NCI-H2196 (cell line): ENCODE results near the gene PDE1C.

Experiments used
- DNase-seq: peaks from one replicate; lab custom pipeline; 2025; ENCODE audit not compliant: unreplicated experiment; lab: John Stamatoyannopoulos, UW

PDE1C gene

DNA sequence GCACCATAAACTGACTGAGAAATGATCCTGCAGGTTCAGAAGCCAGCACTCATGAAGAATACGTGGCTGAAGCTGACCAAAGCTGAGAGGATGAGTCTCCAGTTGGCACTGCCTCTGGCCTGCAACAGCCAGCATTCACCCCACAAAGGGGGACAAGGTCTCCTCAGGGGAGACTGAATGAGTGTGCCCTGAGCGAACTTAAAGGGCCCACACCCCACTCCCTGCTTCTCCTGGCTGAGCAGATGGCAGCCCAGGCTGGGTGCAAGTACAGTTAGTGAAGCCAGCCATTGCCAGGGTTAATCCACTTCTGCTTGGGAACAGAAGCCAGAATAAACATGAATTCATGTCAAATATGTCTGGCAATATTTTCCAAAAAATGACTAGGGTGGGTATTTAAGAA, 285.1 kb downstream of the PDE1C start:
- no peak for DNase-seq

DNA sequence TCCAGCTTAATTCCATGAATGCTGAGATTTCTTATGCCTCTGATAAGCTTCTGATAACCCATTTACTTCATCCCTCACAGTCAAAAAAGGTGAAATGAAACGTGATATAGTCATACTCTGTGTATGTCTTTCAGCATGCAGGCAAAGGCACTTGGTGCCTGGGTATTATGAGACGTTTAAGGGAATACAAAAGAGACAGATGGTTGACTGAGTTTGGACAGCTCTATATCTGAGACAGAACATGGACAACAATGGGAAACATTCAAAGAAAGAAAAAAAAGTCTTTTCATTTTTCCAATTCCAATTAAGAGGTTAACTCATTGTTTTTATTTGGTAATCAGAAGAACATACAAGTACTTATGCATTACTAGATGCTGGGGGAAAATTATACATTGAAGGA, 287.0 kb downstream of the PDE1C start:
- no peak for DNase-seq

DNA sequence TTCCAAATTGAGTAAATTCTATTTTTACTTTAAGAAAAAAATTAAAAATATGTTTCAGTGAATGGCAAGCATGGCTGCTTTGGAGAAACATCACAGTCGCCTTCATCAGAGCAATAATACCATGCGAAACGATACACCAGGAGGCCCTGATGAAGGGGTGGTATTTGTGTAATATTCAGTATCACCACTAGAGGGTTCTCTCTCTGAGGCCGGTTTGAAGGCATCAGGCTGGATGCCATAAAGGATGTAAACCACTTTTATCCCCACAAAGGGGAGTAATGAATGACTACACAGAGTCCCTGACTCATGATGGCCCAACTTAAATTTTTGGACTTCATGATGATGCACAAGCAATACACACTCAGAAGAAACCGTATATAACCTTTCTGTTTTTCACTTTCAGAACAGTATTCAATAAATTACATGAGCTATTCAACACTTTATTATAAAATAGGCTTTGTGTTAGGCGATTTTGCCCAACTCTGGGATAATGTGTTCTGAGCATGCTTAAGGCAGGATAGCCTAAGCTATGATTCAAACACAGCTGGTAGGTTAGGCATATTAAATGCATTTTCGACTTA, 287.7 kb downstream of the PDE1C start:
- DNase-seq = peak; percentile 61

DNA sequence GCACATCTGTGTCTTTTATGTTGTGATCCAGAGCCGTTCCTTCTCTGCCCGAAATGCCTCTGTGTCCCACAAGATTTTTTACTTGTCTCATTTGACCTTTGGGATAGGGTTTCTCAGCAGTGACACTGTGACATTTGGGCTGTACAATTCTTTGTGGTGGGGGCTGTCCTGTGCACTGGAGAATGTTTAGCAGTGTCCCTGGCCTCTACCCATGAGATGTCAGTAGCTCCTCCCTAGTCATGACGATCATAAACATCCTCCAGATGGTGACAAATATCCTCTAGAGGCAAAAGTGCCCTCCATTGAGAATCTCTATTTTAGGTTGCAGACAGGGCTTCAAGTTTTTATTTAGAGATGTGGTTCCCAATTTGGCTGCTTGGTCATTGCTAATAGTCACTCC, 291.9 kb downstream of the PDE1C start:
- DNase-seq = no peak

DNA sequence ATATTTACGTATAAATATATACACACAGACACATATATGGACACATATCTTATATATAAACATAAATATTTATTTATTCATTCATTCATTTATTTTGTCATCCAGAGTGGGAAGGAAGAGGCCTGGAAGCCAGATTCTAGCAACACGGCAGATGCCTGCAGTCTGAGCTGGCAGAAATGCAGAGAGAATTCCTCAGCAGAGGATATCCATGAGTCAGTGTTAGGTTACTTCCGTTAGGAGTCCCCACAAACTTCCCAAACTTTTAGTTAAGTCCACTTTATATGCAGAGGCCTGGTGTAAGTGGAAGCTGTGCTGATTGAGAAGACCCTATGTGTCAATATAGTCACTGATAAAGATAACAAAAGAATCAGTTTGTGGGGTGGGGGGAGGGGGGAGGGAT, 293.6 kb downstream of the PDE1C start:
- no peak for DNase-seq

DNA sequence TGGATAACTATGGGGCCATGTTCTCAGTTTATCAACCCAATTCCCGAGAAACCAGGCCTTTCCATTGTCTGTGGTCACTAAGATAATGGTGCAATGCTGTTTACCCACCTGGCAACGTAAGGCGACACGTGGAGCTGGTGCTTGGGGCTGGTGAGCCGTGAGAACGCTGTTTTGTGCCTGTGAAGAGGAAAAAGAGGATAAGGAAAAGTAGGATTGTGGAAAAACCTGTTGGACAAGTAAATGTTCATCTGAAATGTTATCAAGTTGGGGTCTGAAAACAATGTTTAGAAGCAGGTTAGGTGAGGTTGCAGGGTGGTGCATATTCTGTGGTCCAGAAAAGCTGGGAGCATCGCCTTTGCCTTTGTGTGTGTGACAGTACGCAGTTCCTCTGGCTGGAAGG, 294.7 kb downstream of the PDE1C start:
- DNase-seq = no peak

DNA sequence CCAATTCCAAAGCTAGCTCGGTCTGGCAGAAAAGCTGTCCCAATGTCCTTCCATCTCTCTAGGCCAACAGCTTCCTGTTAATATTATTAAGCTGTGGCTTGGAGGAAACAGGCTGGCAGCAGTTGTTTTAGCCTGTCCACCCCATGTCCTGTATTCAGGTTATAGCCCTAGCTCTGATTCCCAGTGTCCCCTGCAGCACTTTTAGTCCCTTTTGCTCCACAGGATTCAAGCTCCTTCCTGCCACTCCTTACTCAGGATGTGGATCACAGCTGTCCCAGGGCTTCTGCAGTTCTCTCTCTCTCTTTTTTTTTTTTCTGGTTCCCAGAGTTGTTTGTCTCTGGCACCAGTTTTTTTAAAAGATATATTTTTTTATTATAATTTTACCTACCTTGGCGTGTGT, 298.0 kb downstream of the PDE1C start:
- DNase-seq = no peak

DNA sequence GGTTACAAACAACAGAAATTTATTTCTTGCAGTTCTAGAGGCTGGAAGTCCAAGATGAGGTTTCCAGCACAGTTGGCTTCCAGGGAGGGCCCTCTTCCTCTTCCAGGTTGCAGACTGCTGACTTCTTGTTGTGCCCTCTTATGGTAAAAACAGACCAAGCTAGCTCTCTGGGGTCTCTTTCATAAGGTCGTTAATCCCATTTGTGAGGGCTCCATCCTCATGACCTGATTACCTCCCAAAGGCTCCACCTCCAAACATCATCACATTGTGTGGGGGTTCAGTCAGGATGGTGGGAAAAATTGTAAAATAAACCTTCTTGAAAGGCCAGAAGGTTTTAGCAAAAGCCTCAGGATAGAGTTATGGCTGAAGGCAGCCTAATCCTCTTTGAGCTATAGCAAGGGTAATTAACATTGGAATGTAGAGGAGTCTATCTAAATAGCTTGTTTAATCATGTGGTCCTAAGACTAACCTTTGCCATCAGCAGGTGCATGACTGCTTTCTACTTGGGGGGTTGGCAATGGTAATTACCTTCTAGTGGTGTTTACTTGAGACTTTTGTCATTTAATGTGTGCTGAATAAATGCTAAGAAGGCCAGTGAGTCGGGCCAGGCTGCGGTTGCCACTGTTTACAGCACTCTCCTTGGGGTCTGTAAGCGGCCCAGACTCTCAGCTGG, 302.4 kb downstream of the PDE1C start:
- DNase-seq = no peak

DNA sequence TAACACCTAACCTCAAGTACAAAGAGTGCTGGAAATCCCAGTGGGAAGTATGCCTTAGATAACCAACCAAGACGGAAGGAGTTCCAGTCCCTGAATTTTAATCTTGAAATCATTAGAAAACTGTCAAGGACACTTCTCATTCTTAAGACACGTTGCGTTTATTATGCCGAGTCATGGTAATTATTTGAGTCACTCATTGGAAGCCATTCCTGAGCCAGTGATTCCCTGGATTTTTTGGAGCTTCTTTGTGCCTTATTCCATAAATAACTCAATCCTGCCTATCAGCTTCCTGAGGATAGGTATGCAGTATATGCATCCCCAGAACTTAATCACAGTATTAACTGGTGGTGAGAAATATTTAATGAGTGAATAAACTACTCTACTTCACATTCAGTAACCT, 305.7 kb downstream of the PDE1C start:
- DNase-seq = no peak

DNA sequence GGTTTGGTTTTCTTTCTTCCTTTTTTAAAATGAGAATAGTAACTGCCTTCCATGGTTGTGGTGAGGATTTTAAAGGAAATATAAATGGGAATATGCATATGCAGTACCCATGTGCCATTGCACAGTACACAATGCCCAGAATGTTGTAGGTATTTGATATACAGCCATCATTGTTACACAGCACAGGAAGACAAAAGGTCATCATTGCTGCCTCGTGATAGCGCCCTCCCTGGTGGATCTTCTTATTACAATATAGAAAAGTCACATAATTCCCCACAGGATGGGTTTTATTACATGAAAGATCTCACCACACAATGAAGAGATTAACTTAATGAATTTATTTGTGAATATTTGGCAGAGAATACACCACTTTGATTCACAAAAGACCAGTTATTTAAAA, 306.7 kb downstream of the PDE1C start:
- DNase-seq = no peak

DNA sequence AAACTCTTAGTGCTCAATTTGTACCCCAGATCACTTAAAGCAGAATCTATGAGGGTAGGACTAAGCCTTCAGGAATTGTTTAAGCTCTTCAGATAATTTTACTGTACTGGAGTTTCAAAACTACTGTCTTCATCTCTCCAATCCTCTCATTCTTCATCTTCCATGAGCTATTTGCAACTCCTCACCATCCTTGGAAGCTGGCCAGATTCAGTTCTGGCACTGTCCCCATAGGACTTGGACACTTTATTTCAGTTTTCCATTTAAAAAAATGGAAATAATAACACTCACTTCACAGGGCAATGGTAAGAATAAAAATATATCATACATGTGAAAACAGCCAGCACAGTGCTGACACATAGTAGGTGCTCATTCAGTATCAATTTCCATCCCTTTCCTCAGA, 308.6 kb downstream of the PDE1C start:
- no peak for DNase-seq

DNA sequence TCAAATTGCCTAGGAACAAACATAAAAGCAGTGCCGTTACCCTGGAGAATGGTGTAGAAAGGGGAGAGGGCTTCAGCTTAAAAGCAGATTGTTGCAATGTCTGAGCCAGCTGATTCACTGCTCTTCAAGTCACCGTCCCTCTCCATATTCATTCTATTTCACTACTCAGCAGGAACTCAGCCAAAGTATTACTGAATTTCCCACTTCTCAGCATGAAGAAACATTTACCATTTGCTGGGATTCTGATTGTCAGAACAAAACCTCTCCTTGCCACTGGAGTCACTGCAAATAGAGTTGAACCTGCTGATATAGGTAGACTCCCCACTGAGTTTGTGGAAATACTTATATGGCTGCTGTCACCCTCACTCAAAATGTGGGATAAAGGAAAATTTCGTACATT, 311.5 kb downstream of the PDE1C start:
- no peak for DNase-seq

DNA sequence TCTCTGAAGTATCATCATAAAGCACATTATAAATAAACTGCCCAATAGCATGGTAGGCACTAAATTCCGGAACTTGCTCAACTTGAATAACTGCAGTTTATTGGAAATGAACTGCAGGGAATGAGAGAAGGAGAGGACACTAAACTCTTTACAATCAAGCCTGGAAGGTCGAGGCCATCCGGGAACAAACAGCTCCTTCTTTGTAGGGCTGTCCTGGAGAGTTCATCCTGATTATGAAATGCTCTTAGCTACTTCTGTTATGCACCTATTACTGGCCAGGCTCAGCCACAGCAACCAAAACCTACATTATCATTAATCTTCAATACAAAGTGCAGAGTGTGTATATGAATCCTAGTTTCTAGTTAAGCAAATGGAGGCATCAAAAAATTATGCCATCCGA, 318.5 kb downstream of the PDE1C start:
- no peak for DNase-seq

DNA sequence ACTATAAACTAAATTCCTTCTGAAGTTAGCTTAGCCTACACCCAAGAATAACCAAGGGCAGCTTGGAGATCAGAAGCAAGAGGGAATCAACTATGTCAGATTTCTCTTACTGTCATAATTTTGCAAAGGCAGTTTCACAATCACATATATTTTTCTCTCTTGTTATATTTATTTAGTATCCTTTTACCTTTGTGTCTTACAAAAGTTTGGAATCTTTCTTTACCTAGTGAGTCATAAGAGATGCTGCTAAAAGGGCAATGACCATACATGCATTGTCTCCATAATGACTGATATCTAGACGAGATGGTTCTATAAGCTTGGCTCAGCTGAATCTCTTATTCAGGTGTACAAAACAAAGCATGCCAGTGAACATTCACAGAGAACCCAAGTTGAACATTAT, 322.1 kb downstream of the PDE1C start:
- DNase-seq = no peak

DNA sequence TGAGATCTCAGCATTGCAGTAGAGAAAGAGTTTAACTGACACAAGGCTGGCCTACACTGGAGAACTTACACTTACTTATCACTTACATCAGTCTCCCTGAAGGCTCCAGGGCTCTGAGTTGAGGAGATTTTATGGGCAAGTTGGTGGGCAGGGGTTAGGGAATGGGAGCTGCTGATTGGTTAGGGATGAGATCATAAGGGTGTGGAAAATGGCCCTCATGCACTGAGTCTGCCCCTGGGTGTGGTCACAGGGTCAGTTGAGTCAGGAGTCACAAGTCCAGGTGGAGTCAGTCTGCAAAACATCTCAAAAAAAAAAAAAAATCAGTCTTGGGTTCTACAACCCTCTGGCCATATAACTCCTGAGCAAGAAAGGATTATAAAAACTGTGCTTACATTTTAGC, 322.7 kb downstream of the PDE1C start:
- DNase-seq = no peak

DNA sequence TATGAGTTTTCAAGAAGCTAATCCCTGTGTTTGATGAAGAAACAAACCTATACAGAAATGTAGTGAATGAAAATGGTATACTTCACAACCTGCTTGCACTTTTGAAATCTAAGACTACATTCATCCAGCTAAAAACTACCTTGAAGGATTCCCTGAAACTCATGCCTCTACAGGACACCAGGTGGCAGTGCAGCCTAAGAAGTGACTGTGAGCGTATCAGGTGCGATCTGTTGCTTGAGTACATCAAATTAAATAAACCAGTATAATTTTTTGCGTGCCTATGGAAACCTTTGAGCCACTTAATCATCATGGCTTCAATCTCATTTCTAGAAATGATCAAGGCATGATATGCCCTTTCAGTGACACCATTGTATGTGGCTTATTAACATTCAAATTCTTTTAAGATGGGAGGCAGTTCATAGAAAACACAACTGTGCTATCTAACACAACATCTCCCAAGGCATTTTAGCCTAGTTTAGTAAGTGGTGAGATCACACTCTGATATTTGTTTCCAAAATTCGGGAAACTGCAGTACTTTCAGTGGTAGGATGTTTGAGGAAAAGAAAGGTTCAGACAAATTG, 325.8 kb downstream of the PDE1C start:
- DNase-seq = peak; percentile 65

DNA sequence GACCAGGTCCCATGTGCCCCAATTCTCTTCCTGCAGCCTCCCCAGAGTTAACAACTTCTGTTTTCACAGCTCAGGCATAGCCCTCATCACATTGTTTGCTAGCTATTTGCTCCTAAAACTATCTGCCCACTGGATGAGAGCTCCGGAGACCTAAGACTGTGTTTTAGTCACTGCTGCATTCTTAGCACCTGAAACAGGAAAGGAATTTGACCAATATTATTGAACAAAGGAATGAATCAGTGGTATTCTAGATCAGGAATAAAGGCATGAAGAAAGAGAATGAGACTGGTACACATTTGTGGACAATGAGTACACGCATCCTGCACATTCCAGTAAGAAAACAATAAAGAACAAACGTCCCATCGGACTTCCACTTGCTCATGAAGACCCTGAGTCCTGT, 328.4 kb downstream of the PDE1C start:
- DNase-seq = no peak

DNA sequence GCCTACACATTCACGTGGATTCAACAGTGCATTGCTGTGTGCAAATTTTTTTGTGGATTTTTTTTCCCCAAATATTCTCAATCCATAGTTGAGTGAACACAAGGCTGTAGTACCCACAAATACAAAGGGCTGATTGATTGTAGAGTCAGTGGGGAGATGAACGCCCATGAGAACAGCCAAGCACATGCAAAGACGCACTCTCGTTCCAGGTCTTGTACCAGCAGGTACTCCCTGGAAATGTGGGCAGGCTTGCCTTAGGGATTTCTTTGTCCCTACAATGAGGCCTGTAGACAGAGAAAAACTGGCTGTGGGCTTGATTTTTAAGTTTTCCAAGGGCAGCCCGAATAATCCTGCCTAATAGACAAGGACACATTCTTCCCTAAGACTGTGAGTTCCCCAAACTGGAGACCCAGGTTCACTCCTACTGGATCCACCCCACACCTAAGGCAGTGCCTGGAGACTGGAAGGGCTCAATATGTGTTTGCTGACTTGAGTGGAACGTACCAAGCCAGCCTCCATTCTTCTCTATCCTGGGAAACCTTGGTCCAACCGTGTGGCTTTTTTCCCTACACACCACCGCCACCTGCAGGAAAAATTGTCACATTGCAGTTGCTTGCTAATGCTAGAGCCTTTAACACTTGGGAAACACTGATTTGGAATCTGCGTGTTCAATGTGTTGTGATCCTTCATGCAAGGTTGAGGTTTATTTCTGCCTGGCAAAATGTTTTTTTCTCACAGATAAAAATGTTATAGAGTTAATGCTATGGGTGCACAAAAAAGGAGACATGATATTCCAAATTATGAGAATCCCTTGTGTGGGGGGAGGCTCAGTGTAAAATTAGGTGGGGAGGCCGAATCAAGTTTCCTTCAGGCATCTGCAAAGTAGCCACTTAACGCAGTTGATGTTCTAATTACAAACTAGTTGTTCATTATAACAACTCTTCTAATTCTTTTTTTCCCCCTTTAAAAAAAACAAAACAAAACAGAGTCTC, 333.9 kb downstream of the PDE1C start:
- DNase-seq = peak; percentile 73

DNA sequence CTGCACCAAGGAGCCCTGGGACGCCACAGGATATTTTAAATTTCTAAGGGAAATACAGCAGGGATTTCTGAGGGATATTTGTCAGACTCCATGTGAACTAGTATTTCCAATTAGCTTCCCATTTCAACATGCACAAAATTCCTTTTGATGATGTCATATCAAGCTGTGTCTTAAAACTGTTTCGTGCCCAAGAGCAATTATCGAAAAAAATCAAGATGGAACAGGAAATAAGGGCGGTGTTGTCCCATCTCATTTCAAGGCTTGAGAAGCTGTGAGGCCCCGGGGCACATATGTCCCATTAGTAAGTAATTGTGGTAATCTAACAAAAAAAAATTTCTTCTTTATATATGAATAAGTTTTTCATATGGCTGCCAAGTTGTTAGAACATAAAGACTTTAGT, 335.8 kb downstream of the PDE1C start:
- DNase-seq = no peak

DNA sequence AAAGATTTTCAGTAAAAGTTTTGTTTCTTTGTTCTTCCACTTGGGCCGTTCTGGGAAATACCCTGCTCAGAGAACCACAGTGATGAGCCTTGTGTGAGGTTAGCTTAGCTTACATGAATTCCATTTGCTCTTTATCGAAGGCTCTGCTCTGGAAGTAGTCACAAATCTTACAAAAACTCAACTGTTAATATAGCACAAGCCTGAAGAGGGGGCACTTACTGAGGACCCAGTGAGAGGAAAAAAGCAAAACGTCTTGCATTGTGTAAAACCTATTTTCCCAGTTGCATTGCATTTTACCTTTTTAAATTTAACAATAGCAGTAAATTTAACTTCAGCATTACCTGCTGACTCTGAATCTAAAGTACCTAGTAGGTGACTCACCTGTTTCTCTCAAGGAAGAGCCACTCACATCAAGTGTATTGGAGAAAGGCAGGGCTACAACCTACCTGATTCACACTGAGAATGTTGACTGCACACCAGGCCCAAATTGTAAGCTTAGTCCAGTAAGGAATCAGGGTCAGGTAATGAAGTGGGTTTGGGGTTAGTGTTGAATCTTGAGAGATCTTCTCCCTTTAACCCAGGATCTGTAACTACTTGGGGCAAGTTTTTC, 340.9 kb downstream of the PDE1C start:
- DNase-seq = no peak

DNA sequence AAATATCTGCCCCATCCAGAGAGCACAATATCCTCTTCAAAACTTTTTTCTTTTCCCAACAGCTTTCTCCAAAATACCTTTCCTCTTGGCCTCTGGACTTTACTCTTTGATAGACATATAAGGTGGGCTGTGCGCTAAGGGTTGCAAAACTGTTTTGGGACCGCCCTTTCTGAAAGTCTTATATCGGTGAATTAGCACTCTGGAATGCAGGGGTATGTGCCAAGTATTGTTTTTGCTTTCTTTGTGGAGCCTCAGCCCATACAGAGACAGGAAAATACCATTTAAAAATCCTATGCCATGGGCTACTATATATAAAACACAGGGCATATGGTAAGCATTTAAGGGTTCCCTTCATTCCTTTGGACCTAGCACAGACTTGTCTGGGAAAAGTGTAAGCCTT, 345.5 kb downstream of the PDE1C start:
- DNase-seq = no peak
